ENCODE measurements around the gene STK38L. TPM values are rescaled to one million over a fixed set of nuclear protein-coding genes. Genes with fewer than 3 reads are reported as not detected.
A peak's percentile ranks its signal among the peaks of the same experiment; 100 is the strongest.

Gene STK38L
- total RNA-seq, 2 donors from 2014 or later: 13.3 to 18.7 TPM

GRCh38 chr12:27243006-27243405, 1.1 kb upstream of the STK38L start:
- peak overlapping the region; percentile 98 for H3K27ac Mint-ChIP-seq

DNA sequence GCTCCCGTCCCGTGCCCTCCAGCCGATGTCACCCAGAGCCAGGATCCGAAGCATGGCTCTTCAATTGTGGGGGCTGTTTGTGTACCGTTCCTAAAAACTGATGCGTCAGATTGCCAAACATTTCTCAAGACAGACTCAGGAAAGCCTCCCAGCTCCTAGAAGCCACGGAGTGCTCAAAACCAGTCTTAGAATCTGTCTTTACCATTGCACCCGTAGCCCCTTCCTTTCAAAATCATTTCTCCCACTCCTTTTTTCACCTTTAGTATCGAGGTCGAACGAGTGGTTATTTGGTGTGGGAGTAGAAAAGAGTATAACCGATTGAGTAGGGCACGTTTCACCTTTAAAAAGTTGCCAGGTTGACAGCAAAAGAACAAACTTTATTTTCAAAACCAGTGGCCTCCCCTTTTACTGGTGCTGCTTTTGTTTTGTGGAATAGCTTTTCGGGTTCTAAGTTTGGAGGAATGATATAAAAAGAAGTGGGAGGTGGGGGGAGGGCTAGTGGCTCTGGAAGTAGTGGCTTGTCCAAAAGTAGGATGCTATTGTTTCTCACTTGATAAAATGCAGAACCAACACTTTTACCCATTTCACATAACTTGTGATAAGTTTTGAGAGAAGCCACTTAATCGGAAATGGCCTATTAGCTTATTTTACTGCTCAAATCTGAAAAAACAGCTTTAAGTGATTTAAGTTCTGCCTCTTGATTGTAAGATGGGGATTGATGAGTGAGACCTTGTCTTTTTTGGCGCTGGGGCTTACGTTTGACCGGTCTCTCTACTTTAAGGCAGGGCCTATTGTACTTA, 803 bp downstream of the STK38L start:
- Mint-ChIP-seq H3K36me3 (ENCODE audit: low read depth) (peaks cover 4% of the 10 kb centered on the region), H3K27me3 (no peaks in the 10 kb centered on the region), H3K27ac (peak overlapping the region; percentile 98), H3K4me1 (peaks cover 28% of the 10 kb centered on the region), H3K4me3 (peak overlapping the region; percentile 99)
- H3K9me3 ChIP-seq (ENCODE audit: control insufficient read depth, low read length, poor library complexity, severe bottlenecking): no peaks in the 10 kb centered on the region
- DNase-seq: no peak
- no peak for ATAC-seq

More at GRCh38 chr12:27243006-27243405, 1.1 kb upstream of the STK38L start:
- H3K9me3 ChIP-seq (ENCODE audit: control insufficient read depth, low read length, poor library complexity, severe bottlenecking): no peaks in the 10 kb centered on the region
- Mint-ChIP-seq H3K36me3 (ENCODE audit: low read depth) (peaks cover 4% of the 10 kb centered on the region), H3K4me1 (peaks cover 36% of the 10 kb centered on the region), H3K27me3 (no peaks in the 10 kb centered on the region), H3K4me3 (no peak overlapping the region)
- no peak for ATAC-seq
- no peak for DNase-seq

- no peaks in the 10 kb centered on the region for H3K9me3 ChIP-seq (ENCODE audit: control insufficient read depth, low read length, poor library complexity, severe bottlenecking)
- no peak overlapping the region for H3K4me3 Mint-ChIP-seq
- ATAC-seq (no peak), DNase-seq (no peak)
- peaks cover 6% of the 10 kb centered on the region for H3K36me3 Mint-ChIP-seq (ENCODE audit: low read depth)
- H3K27me3 Mint-ChIP-seq: no peaks in the 10 kb centered on the region
- H3K27ac Mint-ChIP-seq: peak overlapping the region; percentile 81
- H3K4me1 Mint-ChIP-seq: peaks cover 32% of the 10 kb centered on the region
Observed at GRCh38 chr12:27246141-27246540, 2.1 kb downstream of the STK38L start.

- DNase-seq: no peak
- Mint-ChIP-seq H3K4me1 (peaks cover 32% of the 10 kb centered on the region), H3K27me3 (no peaks in the 10 kb centered on the region), H3K4me3 (no peak overlapping the region), H3K27ac (no peak overlapping the region), H3K36me3 (ENCODE audit: low read depth) (peaks cover 6% of the 10 kb centered on the region)
- no peak for ATAC-seq
- no peaks in the 10 kb centered on the region for H3K9me3 ChIP-seq (ENCODE audit: control insufficient read depth, low read length, poor library complexity, severe bottlenecking)
Observed at GRCh38 chr12:27246774-27247173, 2.7 kb downstream of the STK38L start.

GRCh38 chr12:27252934-27253333, 8.8 kb downstream of the STK38L start:
- no peak for DNase-seq
- no peak overlapping the region for H3K27ac Mint-ChIP-seq

GRCh38 chr12:27253347-27253746, 9.3 kb downstream of the STK38L start:
- H3K36me3 Mint-ChIP-seq (ENCODE audit: low read depth): peaks cover 11% of the 10 kb centered on the region
- no peaks in the 10 kb centered on the region for H3K27me3 Mint-ChIP-seq
- H3K4me1 Mint-ChIP-seq: peaks cover 16% of the 10 kb centered on the region
- no peaks in the 10 kb centered on the region for H3K9me3 ChIP-seq (ENCODE audit: control insufficient read depth, low read length, poor library complexity, severe bottlenecking)
- no peak overlapping the region for H3K4me3 Mint-ChIP-seq
- no peak for DNase-seq
- H3K27ac Mint-ChIP-seq: no peak overlapping the region
- no peak for ATAC-seq

More at GRCh38 chr12:27252934-27253333, 8.8 kb downstream of the STK38L start:
- no peaks in the 10 kb centered on the region for H3K9me3 ChIP-seq (ENCODE audit: control insufficient read depth, low read length, poor library complexity, severe bottlenecking)
- Mint-ChIP-seq H3K36me3 (ENCODE audit: low read depth) (peaks cover 11% of the 10 kb centered on the region), H3K27me3 (no peaks in the 10 kb centered on the region), H3K4me1 (peaks cover 20% of the 10 kb centered on the region), H3K4me3 (no peak overlapping the region)
- ATAC-seq: no peak

DNA sequence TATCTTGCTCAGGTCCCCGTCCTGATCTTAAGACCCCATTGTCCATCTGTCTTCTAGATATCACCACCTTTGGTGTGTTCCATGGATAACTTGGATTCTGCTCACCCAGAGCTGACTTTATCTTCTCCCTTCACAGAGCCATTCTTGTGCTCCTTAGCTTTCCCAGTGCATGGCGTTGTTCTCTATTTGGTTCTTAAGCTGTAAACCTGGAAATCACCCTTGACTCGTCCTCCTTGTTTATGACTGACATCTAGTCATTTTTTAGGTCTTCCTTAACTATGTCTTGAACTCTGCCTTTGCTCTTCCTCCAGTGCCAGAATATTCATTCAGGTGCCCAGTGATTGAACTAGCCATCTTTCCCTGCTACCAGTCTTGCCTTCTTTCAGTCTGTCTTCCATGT, 11.7 kb downstream of the STK38L start:
- H3K9me3 ChIP-seq (ENCODE audit: control insufficient read depth, low read length, poor library complexity, severe bottlenecking): no peaks in the 10 kb centered on the region
- H3K27ac Mint-ChIP-seq: no peak overlapping the region
- ATAC-seq (no peak), DNase-seq (no peak)
- H3K36me3 Mint-ChIP-seq (ENCODE audit: low read depth): peaks cover 11% of the 10 kb centered on the region
- H3K4me3 Mint-ChIP-seq: no peak overlapping the region
- H3K4me1 Mint-ChIP-seq: peaks cover 21% of the 10 kb centered on the region
- H3K27me3 Mint-ChIP-seq: no peaks in the 10 kb centered on the region

DNA sequence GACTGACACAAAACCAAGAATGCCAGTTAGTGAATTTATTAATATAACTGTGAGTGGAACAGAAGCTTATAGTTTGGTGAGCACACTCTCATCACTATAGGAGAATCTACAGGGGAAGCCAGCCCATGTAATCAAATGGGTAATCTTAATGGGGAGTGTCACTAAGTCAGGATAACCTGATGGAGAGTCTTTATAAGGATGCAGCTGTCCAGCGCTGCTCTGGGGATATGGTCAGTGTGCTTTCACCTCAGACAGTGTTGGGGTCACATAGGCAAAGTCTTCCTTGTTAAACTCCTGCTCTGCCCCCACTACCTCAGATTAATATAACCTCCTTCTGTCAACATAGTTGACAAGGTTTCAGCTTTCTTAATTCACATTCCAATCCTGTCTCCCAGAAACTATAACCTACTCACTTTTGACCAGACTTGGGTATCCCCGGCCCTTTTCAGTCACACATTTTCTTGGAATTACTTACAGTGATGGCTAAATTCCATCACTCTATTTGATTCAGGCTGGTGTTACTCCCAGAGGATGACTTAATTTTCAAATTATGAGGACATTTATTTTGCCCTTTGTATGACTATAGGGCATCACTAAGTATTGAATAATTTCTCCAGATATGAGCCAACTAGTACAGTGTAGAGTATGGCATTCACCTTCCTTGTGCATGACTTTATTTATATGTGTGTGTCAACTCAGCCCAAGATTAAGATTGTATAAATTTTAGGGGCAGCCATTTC, 13.2 kb downstream of the STK38L start:
- Mint-ChIP-seq H3K4me1 (peaks cover 25% of the 10 kb centered on the region), H3K4me3 (no peak overlapping the region), H3K27ac (no peak overlapping the region), H3K36me3 (ENCODE audit: low read depth) (peaks cover 9% of the 10 kb centered on the region), H3K27me3 (no peaks in the 10 kb centered on the region)
- H3K9me3 ChIP-seq (ENCODE audit: control insufficient read depth, low read length, poor library complexity, severe bottlenecking): no peaks in the 10 kb centered on the region
- ATAC-seq: no peak
- DNase-seq: no peak

- Mint-ChIP-seq H3K27me3 (no peaks in the 10 kb centered on the region), H3K4me3 (no peak overlapping the region), H3K36me3 (ENCODE audit: low read depth) (peaks cover 5% of the 10 kb centered on the region), H3K27ac (peak overlapping the region; percentile 29), H3K4me1 (peaks cover 17% of the 10 kb centered on the region)
- H3K9me3 ChIP-seq (ENCODE audit: control insufficient read depth, low read length, poor library complexity, severe bottlenecking): no peaks in the 10 kb centered on the region
- ATAC-seq: no peak
- no peak for DNase-seq
Observed at GRCh38 chr12:27260746-27261145, 16.7 kb downstream of the STK38L start.

- Mint-ChIP-seq H3K27ac (no peak overlapping the region), H3K4me1 (peaks cover 15% of the 10 kb centered on the region), H3K36me3 (ENCODE audit: low read depth) (no peaks in the 10 kb centered on the region), H3K27me3 (no peaks in the 10 kb centered on the region), H3K4me3 (no peak overlapping the region)
- ATAC-seq (no peak), DNase-seq (no peak)
- no peaks in the 10 kb centered on the region for H3K9me3 ChIP-seq (ENCODE audit: control insufficient read depth, low read length, poor library complexity, severe bottlenecking)
Observed at GRCh38 chr12:27261866-27262265, 17.8 kb downstream of the STK38L start.

DNA sequence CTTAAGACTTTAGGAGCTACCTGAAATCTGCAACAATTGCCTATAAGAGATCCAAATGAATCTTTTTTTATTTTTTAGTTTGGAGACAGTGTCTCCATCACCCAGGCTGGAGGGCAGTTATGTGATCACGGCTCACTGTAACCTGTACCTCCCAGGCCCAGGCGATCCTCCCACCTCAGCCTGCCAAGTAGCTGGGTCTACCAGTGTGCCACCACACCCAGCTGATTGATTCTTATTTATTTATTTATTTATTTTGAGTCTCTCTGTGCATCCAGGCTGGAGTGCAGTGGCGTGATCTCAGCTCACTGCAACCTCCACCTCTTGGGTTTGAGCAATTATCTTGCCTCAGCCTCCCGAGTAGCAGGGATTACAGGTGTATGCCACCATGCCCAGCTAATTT, 26.1 kb downstream of the STK38L start:
- no peaks in the 10 kb centered on the region for H3K9me3 ChIP-seq (ENCODE audit: control insufficient read depth, low read length, poor library complexity, severe bottlenecking)
- H3K27ac Mint-ChIP-seq: peak overlapping the region; percentile 8
- H3K4me1 Mint-ChIP-seq: peaks cover 13% of the 10 kb centered on the region
- peaks cover 7% of the 10 kb centered on the region for H3K36me3 Mint-ChIP-seq (ENCODE audit: low read depth)
- H3K27me3 Mint-ChIP-seq: no peaks in the 10 kb centered on the region
- ATAC-seq (no peak), DNase-seq (no peak)
- H3K4me3 Mint-ChIP-seq: no peak overlapping the region

DNA sequence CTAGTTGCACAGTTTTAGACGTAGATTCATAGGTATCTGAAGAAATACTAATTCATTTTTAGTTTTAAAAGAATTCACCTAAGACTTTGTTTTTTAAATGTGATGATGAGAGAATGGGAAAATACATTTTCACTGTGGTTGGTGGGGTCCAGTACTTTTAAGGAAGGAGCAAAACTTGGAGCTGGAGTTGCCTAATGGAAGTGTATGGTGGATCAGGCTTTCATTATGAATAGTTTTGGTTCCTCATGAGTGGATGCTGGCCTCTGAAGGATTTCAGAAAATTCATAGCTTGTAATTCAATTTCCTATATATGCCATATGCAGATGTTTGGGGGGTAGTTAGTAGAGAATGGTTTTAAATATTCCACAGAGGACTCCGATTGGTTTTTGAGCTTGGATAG, 27.1 kb downstream of the STK38L start:
- no peak for DNase-seq
- H3K27me3 Mint-ChIP-seq: no peaks in the 10 kb centered on the region
- no peaks in the 10 kb centered on the region for H3K9me3 ChIP-seq (ENCODE audit: control insufficient read depth, low read length, poor library complexity, severe bottlenecking)
- H3K27ac Mint-ChIP-seq: peak overlapping the region; percentile 8
- peaks cover 8% of the 10 kb centered on the region for H3K36me3 Mint-ChIP-seq (ENCODE audit: low read depth)
- ATAC-seq: no peak
- H3K4me1 Mint-ChIP-seq: peaks cover 13% of the 10 kb centered on the region
- no peak overlapping the region for H3K4me3 Mint-ChIP-seq

- no peak for ATAC-seq
- Mint-ChIP-seq H3K27me3 (no peaks in the 10 kb centered on the region), H3K27ac (no peak overlapping the region), H3K4me1 (peaks cover 16% of the 10 kb centered on the region), H3K36me3 (ENCODE audit: low read depth) (peaks cover 8% of the 10 kb centered on the region), H3K4me3 (no peak overlapping the region)
- H3K9me3 ChIP-seq (ENCODE audit: control insufficient read depth, low read length, poor library complexity, severe bottlenecking): no peaks in the 10 kb centered on the region
- DNase-seq: no peak
Observed at GRCh38 chr12:27272373-27273028, 28.4 kb downstream of the STK38L start.
